Measurements from ENCODE around the gene TNRC6A. TPM values are rescaled to one million over a fixed set of nuclear protein-coding genes. Genes with fewer than 3 reads are reported as not detected.

TNRC6A gene
- total and polyA plus RNA-seq, 9 of the 15 experiments (the other 6 are each of a cell fraction or from before 2014, with no cell fraction given), result 3.4 to 32.1 (median 26.6) TPM

DNA sequence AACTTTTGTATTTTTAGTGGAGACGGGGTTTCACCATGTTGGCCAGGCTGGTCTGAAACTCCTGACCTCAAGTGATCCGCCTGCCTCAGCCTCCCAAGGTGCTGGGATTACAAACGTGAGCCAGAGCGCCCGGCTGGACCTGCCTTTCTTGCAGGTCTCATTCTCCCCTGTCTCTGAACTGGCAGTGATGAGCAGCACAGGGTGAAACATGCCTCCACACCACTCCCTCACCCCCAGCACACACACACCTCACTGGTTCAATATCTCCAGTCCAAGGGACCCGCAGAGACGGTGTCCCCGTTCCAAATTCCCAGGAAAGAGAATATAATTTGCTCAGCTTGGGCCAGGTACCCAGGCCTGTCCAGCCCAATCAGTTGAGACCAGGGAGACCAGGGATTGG, 139.6 kb downstream of the TNRC6A start (continued):
- TF ChIP-seq, protein P1, sequence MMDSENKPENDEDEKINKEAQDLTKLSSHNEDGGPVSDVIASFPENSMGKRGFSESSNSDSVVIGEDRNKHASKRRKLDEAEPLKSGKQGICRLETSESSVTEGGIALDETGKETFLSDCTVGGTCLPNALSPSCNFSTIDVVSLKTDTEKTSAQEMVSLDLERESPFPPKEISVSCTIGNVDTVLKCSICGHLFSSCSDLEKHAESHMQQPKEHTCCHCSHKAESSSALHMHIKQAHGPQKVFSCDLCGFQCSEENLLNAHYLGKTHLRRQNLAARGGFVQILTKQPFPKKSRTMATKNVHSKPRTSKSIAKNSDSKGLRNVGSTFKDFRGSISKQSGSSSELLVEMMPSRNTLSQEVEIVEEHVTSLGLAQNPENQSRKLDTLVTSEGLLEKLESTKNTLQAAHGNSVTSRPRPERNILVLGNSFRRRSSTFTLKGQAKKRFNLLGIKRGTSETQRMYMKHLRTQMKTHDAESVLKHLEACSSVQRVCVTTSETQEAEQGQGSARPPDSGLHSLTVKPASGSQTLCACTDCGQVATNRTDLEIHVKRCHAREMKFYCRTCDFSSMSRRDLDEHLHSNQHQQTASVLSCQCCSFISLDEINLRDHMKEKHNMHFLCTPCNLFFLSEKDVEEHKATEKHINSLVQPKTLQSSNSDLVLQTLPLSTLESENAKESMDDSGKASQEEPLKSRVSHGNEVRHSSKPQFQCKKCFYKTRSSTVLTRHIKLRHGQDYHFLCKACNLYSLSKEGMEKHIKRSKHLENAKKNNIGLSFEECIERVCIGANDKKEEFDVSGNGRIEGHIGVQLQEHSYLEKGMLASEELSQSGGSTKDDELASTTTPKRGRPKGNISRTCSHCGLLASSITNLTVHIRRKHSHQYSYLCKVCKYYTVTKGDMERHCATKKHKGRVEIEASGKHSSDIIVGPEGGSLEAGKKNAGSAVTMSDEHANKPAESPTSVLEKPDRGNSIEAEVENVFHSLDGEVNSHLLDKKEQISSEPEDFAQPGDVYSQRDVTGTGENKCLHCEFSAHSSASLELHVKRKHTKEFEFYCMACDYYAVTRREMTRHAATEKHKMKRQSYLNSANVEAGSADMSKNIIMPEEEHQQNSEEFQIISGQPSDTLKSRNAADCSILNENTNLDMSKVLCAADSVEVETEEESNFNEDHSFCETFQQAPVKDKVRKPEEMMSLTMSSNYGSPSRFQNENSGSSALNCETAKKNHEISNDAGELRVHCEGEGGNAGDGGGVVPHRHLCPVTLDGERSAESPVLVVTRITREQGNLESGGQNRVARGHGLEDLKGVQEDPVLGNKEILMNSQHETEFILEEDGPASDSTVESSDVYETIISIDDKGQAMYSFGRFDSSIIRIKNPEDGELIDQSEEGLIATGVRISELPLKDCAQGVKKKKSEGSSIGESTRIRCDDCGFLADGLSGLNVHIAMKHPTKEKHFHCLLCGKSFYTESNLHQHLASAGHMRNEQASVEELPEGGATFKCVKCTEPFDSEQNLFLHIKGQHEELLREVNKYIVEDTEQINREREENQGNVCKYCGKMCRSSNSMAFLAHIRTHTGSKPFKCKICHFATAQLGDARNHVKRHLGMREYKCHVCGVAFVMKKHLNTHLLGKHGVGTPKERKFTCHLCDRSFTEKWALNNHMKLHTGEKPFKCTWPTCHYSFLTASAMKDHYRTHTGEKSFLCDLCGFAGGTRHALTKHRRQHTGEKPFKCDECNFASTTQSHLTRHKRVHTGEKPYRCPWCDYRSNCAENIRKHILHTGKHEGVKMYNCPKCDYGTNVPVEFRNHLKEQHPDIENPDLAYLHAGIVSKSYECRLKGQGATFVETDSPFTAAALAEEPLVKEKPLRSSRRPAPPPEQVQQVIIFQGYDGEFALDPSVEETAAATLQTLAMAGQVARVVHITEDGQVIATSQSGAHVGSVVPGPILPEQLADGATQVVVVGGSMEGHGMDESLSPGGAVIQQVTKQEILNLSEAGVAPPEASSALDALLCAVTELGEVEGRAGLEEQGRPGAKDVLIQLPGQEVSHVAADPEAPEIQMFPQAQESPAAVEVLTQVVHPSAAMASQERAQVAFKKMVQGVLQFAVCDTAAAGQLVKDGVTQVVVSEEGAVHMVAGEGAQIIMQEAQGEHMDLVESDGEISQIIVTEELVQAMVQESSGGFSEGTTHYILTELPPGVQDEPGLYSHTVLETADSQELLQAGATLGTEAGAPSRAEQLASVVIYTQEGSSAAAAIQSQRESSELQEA (IDR thresholded peaks at IDR 0.05; ENCODE audit: low read depth), result no peak
- TF ChIP-seq HIVEP1 (CRISPR knock-in tag; IDR thresholded peaks at IDR 0.05), result no peak
- no peak for TF ChIP-seq ZNF766 (CRISPR knock-in tag; conservative IDR thresholded peaks at IDR 0.05)
- no peak for TF ChIP-seq ZNF76 (CRISPR knock-in tag; IDR thresholded peaks at IDR 0.05; ENCODE audit: borderline replicate concordance)
